Hepatocyte (in vitro differentiated cells): Measurements from ENCODE around the gene FBN1. TPM values are rescaled to one million over a fixed set of nuclear protein-coding genes. Genes with fewer than 3 reads are reported as not detected.

Experiments used
- DNase-seq: peaks from one replicate; pipeline ENCODE4 v3.0.0-alpha.2; 2016; ENCODE audit warnings: low spot score
- H2AFZ ChIP-seq: fragments of 200-600 bp; sonication (generic); 2 replicates; pipeline ENCODE4 v1.6.0; 2016; ENCODE audit warnings: antibody characterized with exemption, mild to moderate bottlenecking
- H3K27ac ChIP-seq: fragments of 200-600 bp; sonication (generic); 2 replicates; pipeline ENCODE4 v1.5.1; 2016; ENCODE audit warnings: mild to moderate bottlenecking
- H3K27me3 ChIP-seq: fragments of 200-600 bp; sonication (generic); 2 replicates; pipeline ENCODE4 v1.6.1; 2016
- H3K36me3 ChIP-seq: fragments of 200-600 bp; sonication (generic); replicated peaks from 2 replicates; pipeline ENCODE4 v1.5.1; 2016; ENCODE audit warnings: low read depth; ENCODE audit not compliant: insufficient read depth
- H3K4me1 ChIP-seq: fragments of 200-600 bp; sonication (generic); 2 replicates; pipeline ENCODE4 v1.5.1; 2016; ENCODE audit warnings: mild to moderate bottlenecking, moderate library complexity; ENCODE audit not compliant: insufficient read depth
- H3K4me2 ChIP-seq: fragments of 200-600 bp; sonication (generic); 2 replicates; pipeline ENCODE4 v1.6.0; 2016
- H3K4me3 ChIP-seq: fragments of 200-600 bp; sonication (generic); 2 replicates; pipeline ENCODE4 v1.5.1; 2016; ENCODE audit warnings: mild to moderate bottlenecking
- H3K79me2 ChIP-seq: fragments of 200-600 bp; sonication (generic); 2 replicates; pipeline ENCODE4 v1.6.0; 2017; ENCODE audit warnings: mild to moderate bottlenecking
- H3K9me2 ChIP-seq: fragments of 200-600 bp; sonication (generic); replicated peaks from 2 replicates; pipeline ENCODE4 v1.6.0; 2017; ENCODE audit warnings: mild to moderate bottlenecking; ENCODE audit not compliant: insufficient read depth
- H3K9me3 ChIP-seq: fragments of 200-600 bp; sonication (generic); 2 replicates; pipeline ENCODE4 v1.5.1; 2016; ENCODE audit warnings: low read depth, mild to moderate bottlenecking
- H4K20me1 ChIP-seq: fragments of 200-600 bp; sonication (generic); 2 replicates; pipeline ENCODE4 v1.6.0; 2016; ENCODE audit warnings: mild to moderate bottlenecking; ENCODE audit not compliant: insufficient read depth, poor library complexity, severe bottlenecking
- EZH2 ChIP-seq: fragments of 200-600 bp; sonication (generic); IDR thresholded peaks from 2 replicates; pipeline ENCODE4 v1.6.1; 2016; ENCODE audit warnings: antibody characterized with exemption, mild to moderate bottlenecking, borderline replicate concordance
- EZH2phosphoT487 ChIP-seq: fragments of 200-600 bp; sonication (generic); IDR thresholded peaks from one replicate; pipeline ENCODE4 v1.6.1; 2018; ENCODE audit warnings: antibody characterized with exemption, mild to moderate bottlenecking, low read depth, moderate library complexity; ENCODE audit not compliant: unreplicated experiment, severe bottlenecking
- WGBS: methylation state at CpG from one replicate; pipeline ENCODE4 v1.1.6; 2016; ENCODE audit warnings: low lambda C conversion rate; ENCODE audit errors: missing lambda C conversion rate; 5-methylcytosine and 5-hydroxymethylcytosine counted together
- polyA plus RNA-seq: library from polyadenylated mRNA; unstranded; fragments of >200 nt; fragmentation: Nextera tagmentation; extraction: Ambion mirVana; gene quantifications from 2 replicates; pipeline ENCODE4 v1.2.1, GENCODE V29; 2016
- total RNA-seq: library from RNA; depleted of rRNA; stranded (reverse); fragments of >200 nt; gene quantifications from 2 replicates; pipeline ENCODE4 v1.2.3, GENCODE V29; 2014
- TF ChIP-seq, protein P1 (sequence below): fragments of 200-600 bp; sonication (generic); IDR thresholded peaks from 2 replicates; pipeline ENCODE4 v1.5.1; 2016; ENCODE audit warnings: antibody characterized with exemption, mild to moderate bottlenecking; ENCODE audit not compliant: poor library complexity

The FBN1 gene
- total and polyA plus RNA-seq, 2 experiments from 2014 or later, result 76.6 to 199 TPM

DNA sequence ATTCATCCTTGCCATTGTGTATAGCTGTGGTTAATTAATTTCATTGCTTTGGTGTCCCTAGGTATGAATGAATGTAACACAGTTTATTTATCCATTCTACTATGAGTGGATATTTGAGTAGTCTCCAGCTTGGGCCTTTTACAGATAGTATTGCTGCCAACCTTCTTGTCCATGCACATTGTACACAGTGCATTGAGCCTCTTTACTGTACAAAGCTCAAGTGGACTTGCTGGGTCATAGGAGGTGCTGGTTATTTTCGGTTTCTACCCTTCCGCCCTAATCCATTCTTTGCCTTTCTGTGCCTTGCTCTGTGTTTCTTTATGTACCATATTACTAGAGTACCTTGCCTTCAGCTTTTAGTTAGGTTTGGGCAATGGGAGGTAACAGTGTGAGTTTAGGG is 253.6 kb downstream of the FBN1 start:
- WGBS, result 98% methylated on average over 2 of the region's 2 CpGs
- no peak for DNase-seq
- H3K9me2 ChIP-seq, result no peaks in the 10 kb centered on the region
- H3K27ac ChIP-seq, result no peak overlapping the region
- H2AFZ ChIP-seq, result no peak overlapping the region
- H3K4me2 ChIP-seq, result no peak overlapping the region
- H3K9me3 ChIP-seq, result no peaks in the 10 kb centered on the region
- no peaks in the 10 kb centered on the region for H3K27me3 ChIP-seq
- no peak for TF ChIP-seq EZH2phosphoT487
- TF ChIP-seq, protein P1, sequence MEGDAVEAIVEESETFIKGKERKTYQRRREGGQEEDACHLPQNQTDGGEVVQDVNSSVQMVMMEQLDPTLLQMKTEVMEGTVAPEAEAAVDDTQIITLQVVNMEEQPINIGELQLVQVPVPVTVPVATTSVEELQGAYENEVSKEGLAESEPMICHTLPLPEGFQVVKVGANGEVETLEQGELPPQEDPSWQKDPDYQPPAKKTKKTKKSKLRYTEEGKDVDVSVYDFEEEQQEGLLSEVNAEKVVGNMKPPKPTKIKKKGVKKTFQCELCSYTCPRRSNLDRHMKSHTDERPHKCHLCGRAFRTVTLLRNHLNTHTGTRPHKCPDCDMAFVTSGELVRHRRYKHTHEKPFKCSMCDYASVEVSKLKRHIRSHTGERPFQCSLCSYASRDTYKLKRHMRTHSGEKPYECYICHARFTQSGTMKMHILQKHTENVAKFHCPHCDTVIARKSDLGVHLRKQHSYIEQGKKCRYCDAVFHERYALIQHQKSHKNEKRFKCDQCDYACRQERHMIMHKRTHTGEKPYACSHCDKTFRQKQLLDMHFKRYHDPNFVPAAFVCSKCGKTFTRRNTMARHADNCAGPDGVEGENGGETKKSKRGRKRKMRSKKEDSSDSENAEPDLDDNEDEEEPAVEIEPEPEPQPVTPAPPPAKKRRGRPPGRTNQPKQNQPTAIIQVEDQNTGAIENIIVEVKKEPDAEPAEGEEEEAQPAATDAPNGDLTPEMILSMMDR, result no peak
- no peak for TF ChIP-seq EZH2
- no peaks in the 10 kb centered on the region for H3K36me3 ChIP-seq
- H3K4me1 ChIP-seq, result no peaks in the 10 kb centered on the region
- no peaks in the 10 kb centered on the region for H3K79me2 ChIP-seq
- no peak overlapping the region for H3K4me3 ChIP-seq
- no peaks in the 10 kb centered on the region for H4K20me1 ChIP-seq

DNA sequence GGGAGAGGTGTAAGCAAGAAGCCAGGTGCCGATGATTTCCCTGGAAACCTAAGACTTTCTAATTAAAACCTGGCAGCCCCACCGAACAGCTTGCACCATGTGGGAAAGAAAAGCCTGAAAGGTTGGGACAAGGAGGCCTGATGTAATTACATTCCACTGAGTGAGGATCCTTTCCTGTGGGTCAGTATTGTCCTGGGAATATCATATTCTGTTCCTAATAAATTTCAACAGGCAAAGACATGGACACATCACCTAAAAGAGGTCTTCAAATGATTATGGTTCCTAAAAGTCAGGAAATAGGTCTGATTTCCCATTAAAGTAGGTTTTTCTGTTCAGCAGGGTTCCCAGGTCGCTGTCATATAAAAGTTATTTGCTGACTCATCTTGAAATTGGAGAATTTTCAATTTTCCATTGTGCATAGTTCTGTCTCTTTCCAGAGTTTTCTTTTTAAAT is 255.8 kb downstream of the FBN1 start:
- H3K4me2 ChIP-seq, result no peak overlapping the region
- H3K27ac ChIP-seq, result no peak overlapping the region
- no peak for DNase-seq

DNA sequence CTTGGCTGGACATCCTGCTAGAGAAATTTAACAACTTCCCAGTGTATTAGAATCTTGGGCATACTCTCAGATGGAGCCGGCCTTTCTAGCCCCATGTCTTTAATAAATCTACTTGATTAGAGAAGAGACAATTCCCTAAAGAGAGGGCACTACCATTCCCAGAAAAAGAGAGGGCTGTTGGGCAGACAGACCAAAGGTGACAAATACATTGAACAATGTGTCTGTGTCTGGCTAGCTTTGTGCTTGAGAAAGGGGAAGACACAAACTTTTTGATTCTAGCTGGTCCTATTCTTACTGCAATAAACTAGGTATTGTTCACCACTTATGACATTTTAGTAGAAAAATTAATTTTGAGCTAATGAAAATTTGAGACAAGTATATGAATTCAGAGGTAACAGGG is 256.6 kb downstream of the FBN1 start:
- no peak for DNase-seq
- H3K4me1 ChIP-seq, result no peaks in the 10 kb centered on the region
- H2AFZ ChIP-seq, result no peak overlapping the region
- no peaks in the 10 kb centered on the region for H3K9me3 ChIP-seq
- no peaks in the 10 kb centered on the region for H4K20me1 ChIP-seq
- H3K36me3 ChIP-seq, result no peaks in the 10 kb centered on the region
- no peak overlapping the region for H3K4me2 ChIP-seq
- no peak overlapping the region for H3K4me3 ChIP-seq
- H3K27ac ChIP-seq, result no peak overlapping the region
- 77% methylated on average over 1 of the region's 1 CpG for WGBS
- no peaks in the 10 kb centered on the region for H3K27me3 ChIP-seq
- TF ChIP-seq EZH2, result no peak
- TF ChIP-seq, protein P1, result no peak
- TF ChIP-seq EZH2phosphoT487, result no peak
- no peaks in the 10 kb centered on the region for H3K9me2 ChIP-seq
- no peaks in the 10 kb centered on the region for H3K79me2 ChIP-seq

More for the DNA sequence above, 255.8 kb downstream of the FBN1 start:
- Histone ChIP-seq H2AFZ (no peak overlapping the region), H3K27me3 (no peaks in the 10 kb centered on the region), H3K36me3 (no peaks in the 10 kb centered on the region), H3K4me1 (no peaks in the 10 kb centered on the region), H3K9me2 (no peaks in the 10 kb centered on the region), H4K20me1 (no peaks in the 10 kb centered on the region), H3K4me3 (no peak overlapping the region), H3K79me2 (no peaks in the 10 kb centered on the region), H3K9me3 (no peaks in the 10 kb centered on the region)
- 85% methylated on average over 3 of the region's 3 CpGs for WGBS
- TF ChIP-seq, protein P1, result no peak
- TF ChIP-seq EZH2phosphoT487 (no peak), EZH2 (no peak)
